Heart left ventricle (tissue), 13 donors: Measurements from ENCODE around the gene ZNF865.

Source experiments
- POLR2A ChIP-seq, 2 donors: fragments of 450-650 bp; IDR thresholded peaks; one replicate each; pipeline ENCODE4 v1.6.1; 2017; ENCODE audit warnings: antibody characterized with exemption in 2 of 2, mild to moderate bottlenecking in 2 of 2, moderate library complexity in 2 of 2
- TF ChIP-seq, protein P1 (sequence below), 12 donors: fragments of 200-600 bp; sonication (generic) in 4 of 12; IDR thresholded peaks; one replicate each; pipeline versions ENCODE4 v1.5.0 to v1.8.0; 2018 to 2022; ENCODE audit warnings: antibody characterized with exemption in 12 of 12, mild to moderate bottlenecking in 5 of 12
- donor health status: ischemic (EF 13 %, LVEDD 7.1; RV severe dilation, severe dysfunction).
- donor health status: DM: no; HTN: yes; CAD: no.
- donor health status: DM: no; HTN: no; CAD: no.
- donor health status: ischemic (EF 25% LVEDD 6.9; RV normal size, moderate dysfunction).
- donor health status: ischemic (EF 25% LVEDD 5.7; RV mildly dilated, moderate dysfunction).
- donor health status: ischemic (EF 35%, LVEDD 5.7; RV mildly dilated, moderate dysfunction).
- donor health status: nonischemic (EF 11% LVEDD 7.7; RV severe dilation, severe dysfunction).
- donor health status: DM: yes; HTN: yes; CAD: no.
- donor health status: PGD.
- donor health status: ischemic (EF 29% LVEDD 5.4; RV normal size, mild dysfunction).
- donor health status: nonischemic (EF 23%, LVEDD 6.1; RV moderate dilation, normal function).

DNA sequence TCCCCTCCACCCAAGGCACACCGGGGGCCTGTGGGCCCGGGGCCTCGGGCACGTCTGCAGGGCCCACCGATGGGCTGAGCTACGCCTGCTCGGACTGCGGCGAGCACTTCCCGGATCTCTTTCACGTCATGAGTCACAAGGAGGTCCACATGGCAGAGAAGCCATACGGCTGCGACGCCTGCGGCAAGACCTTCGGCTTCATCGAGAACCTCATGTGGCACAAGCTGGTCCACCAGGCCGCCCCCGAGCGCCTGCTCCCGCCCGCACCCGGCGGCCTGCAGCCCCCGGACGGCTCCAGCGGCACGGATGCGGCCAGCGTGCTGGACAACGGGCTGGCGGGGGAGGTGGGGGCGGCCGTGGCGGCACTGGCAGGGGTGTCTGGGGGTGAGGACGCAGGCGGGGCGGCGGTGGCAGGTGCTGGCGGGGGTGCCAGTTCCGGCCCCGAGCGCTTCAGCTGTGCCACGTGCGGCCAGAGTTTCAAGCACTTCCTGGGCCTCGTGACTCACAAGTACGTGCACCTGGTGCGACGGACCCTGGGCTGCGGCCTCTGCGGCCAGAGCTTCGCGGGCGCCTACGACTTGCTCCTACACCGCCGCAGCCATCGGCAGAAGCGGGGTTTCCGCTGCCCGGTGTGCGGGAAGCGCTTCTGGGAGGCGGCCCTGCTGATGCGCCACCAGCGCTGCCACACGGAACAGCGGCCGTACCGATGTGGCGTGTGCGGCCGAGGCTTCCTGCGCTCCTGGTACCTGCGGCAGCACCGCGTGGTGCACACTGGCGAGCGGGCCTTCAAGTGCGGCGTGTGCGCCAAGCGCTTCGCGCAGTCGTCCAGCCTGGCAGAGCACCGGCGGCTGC is 10.3 kb downstream of the ZNF865 start:
- TF ChIP-seq, protein P1, sequence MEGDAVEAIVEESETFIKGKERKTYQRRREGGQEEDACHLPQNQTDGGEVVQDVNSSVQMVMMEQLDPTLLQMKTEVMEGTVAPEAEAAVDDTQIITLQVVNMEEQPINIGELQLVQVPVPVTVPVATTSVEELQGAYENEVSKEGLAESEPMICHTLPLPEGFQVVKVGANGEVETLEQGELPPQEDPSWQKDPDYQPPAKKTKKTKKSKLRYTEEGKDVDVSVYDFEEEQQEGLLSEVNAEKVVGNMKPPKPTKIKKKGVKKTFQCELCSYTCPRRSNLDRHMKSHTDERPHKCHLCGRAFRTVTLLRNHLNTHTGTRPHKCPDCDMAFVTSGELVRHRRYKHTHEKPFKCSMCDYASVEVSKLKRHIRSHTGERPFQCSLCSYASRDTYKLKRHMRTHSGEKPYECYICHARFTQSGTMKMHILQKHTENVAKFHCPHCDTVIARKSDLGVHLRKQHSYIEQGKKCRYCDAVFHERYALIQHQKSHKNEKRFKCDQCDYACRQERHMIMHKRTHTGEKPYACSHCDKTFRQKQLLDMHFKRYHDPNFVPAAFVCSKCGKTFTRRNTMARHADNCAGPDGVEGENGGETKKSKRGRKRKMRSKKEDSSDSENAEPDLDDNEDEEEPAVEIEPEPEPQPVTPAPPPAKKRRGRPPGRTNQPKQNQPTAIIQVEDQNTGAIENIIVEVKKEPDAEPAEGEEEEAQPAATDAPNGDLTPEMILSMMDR (IDR thresholded peaks at IDR 0.05) = no peak
- no peak for TF ChIP-seq POLR2A (IDR thresholded peaks at IDR 0.05)
